Activated T-cell treated with anti-CD3 and anti-CD28 coated beads, Interleukin-2, amount 50 U/mL, for 4 hours (primary cell): ENCODE measurements around the gene TEX264. TPM values are rescaled to one million over a fixed set of nuclear protein-coding genes. Genes with fewer than 3 reads are reported as not detected.
A peak's percentile ranks its signal among the peaks of the same experiment; 100 is the strongest.
"Not testable (repeated sequence)": the region's sequence is repeated elsewhere in the genome, so short reads cannot be mapped to it uniquely, and the experiment has no call there.

Experiments
- ATAC-seq, 2 donors: fragments of 200-7000 bp; cut with Tn5 transposase; one replicate each; pipeline ENCODE4 v1.10.0; 2021
- DNase-seq: peaks from one replicate; pipeline ENCODE4 v3.0.0-alpha.2; 2020
- H3K27me3 Mint-ChIP-seq: one replicate; pipeline ENCODE4 v1.8.0; 2021; ENCODE audit warnings: low read depth, mixed read lengths
- H3K36me3 Mint-ChIP-seq: one replicate; pipeline ENCODE4 v1.8.0; 2022; ENCODE audit warnings: mixed read lengths; ENCODE audit not compliant: insufficient read depth
- H3K4me1 Mint-ChIP-seq: one replicate; pipeline ENCODE4 v1.8.0; 2021; ENCODE audit warnings: low read depth, mixed read lengths
- H3K4me3 Mint-ChIP-seq: one replicate; pipeline ENCODE4 v1.8.0; 2021; ENCODE audit warnings: mild to moderate bottlenecking, moderate library complexity, mixed read lengths
- H3K9me3 Mint-ChIP-seq: one replicate; pipeline ENCODE4 v1.8.0; 2021; ENCODE audit warnings: mixed read lengths
- total RNA-seq, 3 donors: library from RNA; stranded (reverse); gene quantifications; one replicate each; pipeline ENCODE4 v1.2.1, GENCODE V29; 2021

Gene TEX264
- total RNA-seq, 3 donors from 2014 or later = 37.8 to 42.5 (median 38.9) TPM

- no peak overlapping the region for H3K4me3 Mint-ChIP-seq
- H3K36me3 Mint-ChIP-seq = no peaks in the 10 kb centered on the region
- no peaks in the 10 kb centered on the region for H3K27me3 Mint-ChIP-seq
- peaks cover 26% of the 10 kb centered on the region for H3K4me1 Mint-ChIP-seq
- DNase-seq (no peak), ATAC-seq (no peak)
- no peaks in the 10 kb centered on the region for H3K9me3 Mint-ChIP-seq
Measured at GRCh38 chr3:51722362-51722761, 51.3 kb downstream of the TEX264 start.

DNA sequence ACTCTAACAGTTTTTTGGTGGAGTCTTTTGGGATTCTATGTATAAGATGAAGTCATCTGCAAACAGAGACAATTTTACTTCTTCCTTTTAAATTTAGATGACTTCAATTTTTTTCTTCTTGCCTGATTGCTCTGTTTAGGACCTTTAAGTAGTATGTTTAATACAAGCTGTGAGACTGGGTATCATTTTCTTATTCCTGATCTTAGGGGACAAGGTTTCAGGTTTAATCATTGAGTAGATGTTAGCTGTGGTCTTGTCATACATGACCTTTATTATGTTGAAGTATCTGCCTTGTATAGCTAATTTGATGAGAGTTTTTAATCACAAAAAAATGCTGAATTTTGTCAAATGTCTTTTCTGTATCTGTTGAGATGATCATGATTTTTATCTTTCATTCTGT is 56.4 kb downstream of the TEX264 start:
- H3K27me3 Mint-ChIP-seq = no peaks in the 10 kb centered on the region
- DNase-seq (no peak), ATAC-seq (peak; percentile 28 to 52)
- no peaks in the 10 kb centered on the region for H3K9me3 Mint-ChIP-seq
- H3K36me3 Mint-ChIP-seq = no peaks in the 10 kb centered on the region
- H3K4me1 Mint-ChIP-seq = peaks cover 5% of the 10 kb centered on the region
- no peak overlapping the region for H3K4me3 Mint-ChIP-seq

- no peak for DNase-seq
- Mint-ChIP-seq H3K4me3 (no peak overlapping the region), H3K36me3 (no peaks in the 10 kb centered on the region), H3K27me3 (no peaks in the 10 kb centered on the region), H3K9me3 (no peaks in the 10 kb centered on the region), H3K4me1 (peaks cover 7% of the 10 kb centered on the region)
- ATAC-seq = peak; percentile 81 to 86
Measured at GRCh38 chr3:51729042-51729633, 58.1 kb downstream of the TEX264 start.

DNA sequence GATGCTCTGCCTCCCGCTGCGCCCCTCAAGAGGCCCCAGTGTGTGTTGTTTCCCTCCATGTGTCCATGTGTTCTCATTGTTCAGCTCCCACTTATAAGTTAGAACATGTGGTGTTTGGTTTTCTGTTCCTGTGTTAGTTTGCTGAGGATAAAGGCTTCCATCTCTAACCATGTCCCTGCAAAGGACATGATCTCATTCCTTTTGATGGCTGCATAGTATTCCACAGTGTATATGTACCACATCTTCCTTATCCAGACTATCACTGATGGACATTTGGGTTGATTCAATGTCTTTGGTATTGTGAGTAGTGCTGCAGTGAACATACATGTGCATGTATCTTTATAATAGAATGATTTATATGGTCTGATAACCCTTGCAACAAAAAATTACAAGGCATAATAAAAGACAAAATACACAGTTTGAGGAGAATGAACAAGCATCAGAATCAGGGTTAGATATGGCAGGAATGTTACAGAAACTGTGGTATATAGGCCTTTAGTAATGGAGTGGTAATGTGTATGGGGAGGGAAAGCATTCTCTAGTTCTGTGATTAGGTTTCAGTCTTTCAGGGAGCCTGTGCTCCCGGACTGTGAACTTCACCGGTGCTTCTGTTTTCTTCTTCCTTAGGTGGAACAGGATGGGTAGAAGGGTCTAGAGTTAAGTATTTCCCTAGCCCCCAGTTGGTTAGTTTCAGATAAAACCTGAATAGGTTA is 63.0 kb downstream of the TEX264 start:
- H3K4me3 Mint-ChIP-seq = no peak overlapping the region
- H3K36me3 Mint-ChIP-seq = no peaks in the 10 kb centered on the region
- H3K4me1 Mint-ChIP-seq = peaks cover 15% of the 10 kb centered on the region
- no peak for DNase-seq
- H3K9me3 Mint-ChIP-seq = no peaks in the 10 kb centered on the region
- peaks cover 7% of the 10 kb centered on the region for H3K27me3 Mint-ChIP-seq
- ATAC-seq = no peak

DNA sequence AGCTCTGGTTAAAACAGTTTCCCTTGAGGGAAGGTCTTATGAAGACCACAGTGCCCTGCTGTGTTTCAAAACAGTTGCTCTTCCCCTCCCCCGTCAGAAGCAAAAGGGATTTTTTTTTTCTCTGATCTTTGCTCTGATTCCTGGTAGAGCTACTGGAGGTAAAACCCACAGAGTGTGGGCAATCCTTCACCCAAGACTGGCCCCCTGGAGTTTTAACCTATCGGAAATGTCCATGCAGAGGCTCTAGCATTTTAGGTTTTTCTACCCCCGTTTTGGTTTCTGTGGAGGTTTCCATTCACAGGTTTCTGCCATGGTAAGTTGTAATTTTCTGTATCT is 63.5 kb downstream of the TEX264 start:
- H3K4me3 Mint-ChIP-seq = no peak overlapping the region
- H3K36me3 Mint-ChIP-seq = no peaks in the 10 kb centered on the region
- peaks cover 12% of the 10 kb centered on the region for H3K4me1 Mint-ChIP-seq
- peaks cover 11% of the 10 kb centered on the region for H3K27me3 Mint-ChIP-seq
- H3K9me3 Mint-ChIP-seq = no peaks in the 10 kb centered on the region
- DNase-seq (no peak), ATAC-seq (peak; percentile 25 to 34)

DNA sequence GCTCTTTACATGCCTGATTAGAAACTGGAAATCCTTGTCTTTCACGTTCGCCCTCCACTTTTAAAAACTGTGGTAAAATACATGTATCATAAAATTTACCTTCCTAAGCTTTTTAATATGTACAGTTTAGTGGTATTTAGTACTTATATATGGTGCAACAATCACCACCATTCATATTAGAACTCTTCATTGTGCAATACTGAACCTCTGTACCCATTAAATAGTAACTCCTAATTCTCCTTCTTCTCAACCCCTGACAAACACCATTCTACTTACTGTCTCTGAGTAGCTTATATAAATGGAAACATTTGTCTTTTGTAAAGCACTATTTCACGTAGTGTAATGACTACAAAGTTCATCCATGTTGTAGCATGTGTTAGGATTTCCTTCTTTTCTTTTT is 64.0 kb downstream of the TEX264 start:
- no peak for ATAC-seq
- no peak for DNase-seq
- Mint-ChIP-seq H3K4me3 (no peak overlapping the region), H3K27me3 (peaks cover 11% of the 10 kb centered on the region), H3K9me3 (no peaks in the 10 kb centered on the region), H3K4me1 (peaks cover 12% of the 10 kb centered on the region), H3K36me3 (no peaks in the 10 kb centered on the region)

DNA sequence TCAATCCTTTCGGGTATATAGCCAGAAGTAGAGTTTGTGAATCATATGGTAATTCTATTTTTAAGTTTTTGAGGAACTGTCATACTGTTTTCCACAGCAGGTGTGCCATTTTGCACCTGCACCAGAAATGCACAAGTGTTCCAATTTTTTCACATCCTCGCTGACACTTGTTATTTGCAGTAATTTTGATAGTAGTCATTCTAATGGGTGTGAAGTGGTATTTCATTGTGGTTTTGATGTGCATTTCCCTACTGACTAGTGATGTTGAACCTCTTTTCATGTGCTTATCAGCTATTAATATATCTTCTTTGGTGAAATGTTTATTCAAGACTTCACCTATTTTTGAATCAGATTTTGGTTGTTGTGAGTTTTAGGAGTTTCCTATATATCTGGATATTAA is 64.9 kb downstream of the TEX264 start:
- peaks cover 12% of the 10 kb centered on the region for H3K4me1 Mint-ChIP-seq
- H3K27me3 Mint-ChIP-seq = peaks cover 13% of the 10 kb centered on the region
- ATAC-seq (no peak), DNase-seq (no peak)
- H3K9me3 Mint-ChIP-seq = no peaks in the 10 kb centered on the region
- H3K4me3 Mint-ChIP-seq = no peak overlapping the region
- no peaks in the 10 kb centered on the region for H3K36me3 Mint-ChIP-seq

- H3K27me3 Mint-ChIP-seq = peaks cover 14% of the 10 kb centered on the region
- H3K4me3 Mint-ChIP-seq = no peak overlapping the region
- H3K4me1 Mint-ChIP-seq = peaks cover 12% of the 10 kb centered on the region
- ATAC-seq = no peak
- H3K9me3 Mint-ChIP-seq = no peaks in the 10 kb centered on the region
- H3K36me3 Mint-ChIP-seq = no peaks in the 10 kb centered on the region
- DNase-seq = no peak
Measured at GRCh38 chr3:51739110-51739509, 68.1 kb downstream of the TEX264 start.

GRCh38 chr3:51742320-51742719 is 71.3 kb downstream of the TEX264 start:
- not testable (repeated sequence) for H3K4me1 Mint-ChIP-seq, DNase-seq, ATAC-seq, H3K36me3 Mint-ChIP-seq, H3K9me3 Mint-ChIP-seq, H3K4me3 Mint-ChIP-seq
- peaks cover 10% of the 10 kb centered on the region for H3K27me3 Mint-ChIP-seq

- DNase-seq, H3K4me3 Mint-ChIP-seq, ATAC-seq, H3K27me3 Mint-ChIP-seq, H3K36me3 Mint-ChIP-seq, H3K4me1 Mint-ChIP-seq, H3K9me3 Mint-ChIP-seq: not testable (repeated sequence)
Measured at GRCh38 chr3:51742978-51743377, 71.9 kb downstream of the TEX264 start.

DNA sequence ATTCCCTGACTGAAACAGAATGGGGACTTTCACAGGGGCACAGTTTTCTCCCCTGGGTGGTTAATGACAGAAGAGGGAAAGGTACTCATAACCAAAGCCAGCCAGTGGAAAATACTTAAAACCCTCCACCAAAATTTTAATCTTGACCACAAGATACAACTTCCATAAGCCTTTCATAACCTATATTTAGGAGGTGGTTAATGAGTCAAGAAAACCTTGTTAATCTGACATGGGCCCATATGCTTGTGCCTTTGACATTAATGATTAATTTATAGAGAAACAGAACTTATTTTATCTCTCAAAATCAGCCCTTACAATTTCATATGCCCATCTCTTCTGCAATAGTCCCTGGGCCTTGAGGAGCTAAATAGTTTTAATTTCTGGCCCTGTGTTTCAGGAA is 76.8 kb downstream of the TEX264 start:
- H3K9me3 Mint-ChIP-seq = no peaks in the 10 kb centered on the region
- peaks cover 9% of the 10 kb centered on the region for H3K4me1 Mint-ChIP-seq
- no peaks in the 10 kb centered on the region for H3K27me3 Mint-ChIP-seq
- no peak for DNase-seq
- ATAC-seq = peak in 1 of 2 donors; percentile 46
- H3K36me3 Mint-ChIP-seq = no peaks in the 10 kb centered on the region
- no peak overlapping the region for H3K4me3 Mint-ChIP-seq

DNA sequence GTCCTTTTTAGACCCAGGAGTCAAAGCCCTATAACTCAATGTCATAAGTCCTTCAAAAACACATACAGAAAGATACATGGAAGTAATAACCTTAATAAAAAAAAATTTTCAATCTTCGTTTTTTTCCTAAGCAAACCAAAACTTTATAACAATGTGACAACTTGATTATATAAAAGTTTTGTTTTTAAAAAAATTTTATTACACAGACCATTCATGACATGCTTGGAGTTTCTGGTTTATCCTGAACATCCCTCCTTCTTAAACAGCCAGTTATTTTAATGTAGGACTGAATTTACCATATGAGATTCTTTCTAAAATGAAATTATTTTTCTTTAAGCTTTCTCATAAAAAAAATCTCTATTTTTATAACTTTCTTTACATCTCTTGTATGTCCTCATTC is 77.3 kb downstream of the TEX264 start:
- Mint-ChIP-seq H3K4me1 (peaks cover 7% of the 10 kb centered on the region), H3K9me3 (no peaks in the 10 kb centered on the region), H3K4me3 (no peak overlapping the region), H3K36me3 (no peaks in the 10 kb centered on the region), H3K27me3 (no peaks in the 10 kb centered on the region)
- DNase-seq (no peak), ATAC-seq (no peak)

DNA sequence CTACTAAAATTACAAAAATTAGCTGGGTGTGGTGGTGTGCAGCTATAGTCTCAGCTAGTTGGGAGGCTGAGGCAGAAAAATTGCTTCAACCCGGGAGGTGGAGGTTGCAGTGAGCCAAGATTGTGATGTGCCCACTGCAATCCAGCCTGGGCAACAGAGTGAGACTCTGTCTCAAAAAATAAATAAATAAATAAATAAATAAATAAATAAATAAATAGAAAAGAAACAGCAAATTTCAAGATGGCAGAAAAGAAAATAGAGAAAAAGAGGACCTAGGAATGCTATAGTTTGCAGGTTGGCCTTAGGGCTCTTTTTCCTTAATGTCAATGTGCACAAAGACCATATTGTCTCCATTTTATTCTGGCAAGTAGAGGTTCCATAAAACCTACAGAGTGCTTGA is 79.8 kb downstream of the TEX264 start:
- H3K9me3 Mint-ChIP-seq = peaks cover 7% of the 10 kb centered on the region
- H3K4me3 Mint-ChIP-seq = no peak overlapping the region
- no peaks in the 10 kb centered on the region for H3K36me3 Mint-ChIP-seq
- ATAC-seq (no peak), DNase-seq (no peak)
- no peaks in the 10 kb centered on the region for H3K27me3 Mint-ChIP-seq
- peaks cover 7% of the 10 kb centered on the region for H3K4me1 Mint-ChIP-seq

DNA sequence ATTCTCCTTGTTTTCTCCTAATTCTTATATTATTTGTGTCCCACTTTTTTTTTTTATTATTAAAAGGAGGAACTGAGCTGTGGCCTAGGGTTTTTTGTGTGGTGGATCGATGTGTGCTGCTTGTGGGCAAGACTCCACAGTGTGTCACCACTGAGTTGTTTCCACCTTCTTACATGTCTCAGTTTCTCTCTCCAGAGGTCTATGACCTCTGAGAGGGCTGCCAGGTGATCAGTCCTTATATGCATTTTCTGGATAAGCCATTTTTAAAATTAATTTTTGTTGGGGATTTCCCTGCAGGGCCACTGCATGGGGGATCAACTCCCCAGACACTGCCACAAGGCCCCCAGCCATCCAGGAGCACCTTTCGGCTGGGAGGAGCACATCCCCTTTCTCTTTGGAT is 80.2 kb downstream of the TEX264 start:
- ATAC-seq (no peak), DNase-seq (no peak)
- Mint-ChIP-seq H3K4me3 (no peak overlapping the region), H3K27me3 (no peaks in the 10 kb centered on the region), H3K4me1 (peaks cover 7% of the 10 kb centered on the region), H3K36me3 (no peaks in the 10 kb centered on the region), H3K9me3 (peaks cover 12% of the 10 kb centered on the region)
